Fibroblast of the aortic adventitia (primary cell): ENCODE measurements around the gene LRFN2. TPM values are rescaled to one million over a fixed set of nuclear protein-coding genes. Genes with fewer than 3 reads are reported as not detected.

ENCODE experiments used
- DNase-seq: peaks from one replicate; pipeline ENCODE4 v3.0.0-alpha.2; 2010; ENCODE audit warnings: low read depth
- H3K4me3 ChIP-seq: 2 replicates; pipeline ENCODE4 v1.5.1; 2011; ENCODE audit warnings: low read depth, mild to moderate bottlenecking, control low read depth, low read length, moderate library complexity
- CTCF ChIP-seq: IDR thresholded peaks from 2 replicates; pipeline ENCODE4 v1.5.1; 2011; ENCODE audit warnings: mild to moderate bottlenecking, low read length, control low read depth, inconsistent platforms; ENCODE audit not compliant: insufficient read depth
- total RNA-seq: library from RNA; depleted of rRNA; stranded (reverse); fragments of >200 nt; gene quantifications from 2 replicates; pipeline ENCODE4 v1.2.3, GENCODE V29; 2012; ENCODE audit warnings: low replicate concordance

The LRFN2 gene
- total RNA-seq, 1 donor, result not detected

GRCh38 chr6:40568062-40568708, 19.0 kb downstream of the LRFN2 start:
- no peak overlapping the region for H3K4me3 ChIP-seq
- no peak for TF ChIP-seq CTCF
- DNase-seq, result no peak

- no peak overlapping the region for H3K4me3 ChIP-seq
- no peak for TF ChIP-seq CTCF
- DNase-seq, result no peak
Observed at GRCh38 chr6:40563111-40563510, 24.1 kb downstream of the LRFN2 start.

- no peak for DNase-seq
- no peak overlapping the region for H3K4me3 ChIP-seq
- no peak for TF ChIP-seq CTCF
Observed at GRCh38 chr6:40559056-40559455, 28.1 kb downstream of the LRFN2 start.

- TF ChIP-seq CTCF, result no peak
- no peak for DNase-seq
- H3K4me3 ChIP-seq, result no peak overlapping the region
Observed at GRCh38 chr6:40558102-40558501, 29.1 kb downstream of the LRFN2 start.

GRCh38 chr6:40556881-40557280, 30.3 kb downstream of the LRFN2 start:
- DNase-seq, result no peak
- TF ChIP-seq CTCF, result no peak
- no peak overlapping the region for H3K4me3 ChIP-seq

GRCh38 chr6:40556023-40556422, 31.1 kb downstream of the LRFN2 start:
- no peak overlapping the region for H3K4me3 ChIP-seq
- no peak for DNase-seq
- no peak for TF ChIP-seq CTCF

- no peak for TF ChIP-seq CTCF
- no peak overlapping the region for H3K4me3 ChIP-seq
- DNase-seq, result no peak
Observed at GRCh38 chr6:40555092-40555491, 32.1 kb downstream of the LRFN2 start.
